Measurements from ENCODE around the gene OR56A3.

The OR56A3 gene

DNA sequence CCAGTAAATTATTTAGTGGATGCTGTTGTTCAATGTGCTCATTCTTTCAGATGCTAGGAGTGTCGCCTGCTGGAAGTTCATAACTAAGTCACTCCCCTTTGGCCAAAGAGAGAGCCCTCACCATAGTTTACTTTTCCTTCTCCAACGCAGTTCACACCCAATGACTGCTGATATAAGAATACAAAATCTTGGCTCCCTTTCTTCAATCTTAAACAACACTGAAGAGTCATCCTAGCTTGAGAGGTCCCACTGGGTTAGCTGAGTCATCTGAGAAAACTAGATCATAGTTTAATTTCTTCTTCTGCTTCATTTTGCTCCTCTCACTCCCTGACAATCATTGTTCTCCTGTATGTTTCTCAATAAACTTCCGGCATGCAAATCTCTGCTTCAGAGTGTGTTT lies 50.1 kb downstream of the OR56A3 start:
- in situ Hi-C loops (cut with MboI; ENCODE audit: low sequenced_read_pairs, unreplicated experiment), result no loop called here
- TF ChIP-seq, protein P1, sequence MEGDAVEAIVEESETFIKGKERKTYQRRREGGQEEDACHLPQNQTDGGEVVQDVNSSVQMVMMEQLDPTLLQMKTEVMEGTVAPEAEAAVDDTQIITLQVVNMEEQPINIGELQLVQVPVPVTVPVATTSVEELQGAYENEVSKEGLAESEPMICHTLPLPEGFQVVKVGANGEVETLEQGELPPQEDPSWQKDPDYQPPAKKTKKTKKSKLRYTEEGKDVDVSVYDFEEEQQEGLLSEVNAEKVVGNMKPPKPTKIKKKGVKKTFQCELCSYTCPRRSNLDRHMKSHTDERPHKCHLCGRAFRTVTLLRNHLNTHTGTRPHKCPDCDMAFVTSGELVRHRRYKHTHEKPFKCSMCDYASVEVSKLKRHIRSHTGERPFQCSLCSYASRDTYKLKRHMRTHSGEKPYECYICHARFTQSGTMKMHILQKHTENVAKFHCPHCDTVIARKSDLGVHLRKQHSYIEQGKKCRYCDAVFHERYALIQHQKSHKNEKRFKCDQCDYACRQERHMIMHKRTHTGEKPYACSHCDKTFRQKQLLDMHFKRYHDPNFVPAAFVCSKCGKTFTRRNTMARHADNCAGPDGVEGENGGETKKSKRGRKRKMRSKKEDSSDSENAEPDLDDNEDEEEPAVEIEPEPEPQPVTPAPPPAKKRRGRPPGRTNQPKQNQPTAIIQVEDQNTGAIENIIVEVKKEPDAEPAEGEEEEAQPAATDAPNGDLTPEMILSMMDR (IDR thresholded peaks at IDR 0.05; ENCODE audit: borderline replicate concordance, control extremely low read depth, extremely low read depth, insufficient read depth, missing control alignments), result no peak
- no peak for DNase-seq (ENCODE audit: low spot score)

DNA sequence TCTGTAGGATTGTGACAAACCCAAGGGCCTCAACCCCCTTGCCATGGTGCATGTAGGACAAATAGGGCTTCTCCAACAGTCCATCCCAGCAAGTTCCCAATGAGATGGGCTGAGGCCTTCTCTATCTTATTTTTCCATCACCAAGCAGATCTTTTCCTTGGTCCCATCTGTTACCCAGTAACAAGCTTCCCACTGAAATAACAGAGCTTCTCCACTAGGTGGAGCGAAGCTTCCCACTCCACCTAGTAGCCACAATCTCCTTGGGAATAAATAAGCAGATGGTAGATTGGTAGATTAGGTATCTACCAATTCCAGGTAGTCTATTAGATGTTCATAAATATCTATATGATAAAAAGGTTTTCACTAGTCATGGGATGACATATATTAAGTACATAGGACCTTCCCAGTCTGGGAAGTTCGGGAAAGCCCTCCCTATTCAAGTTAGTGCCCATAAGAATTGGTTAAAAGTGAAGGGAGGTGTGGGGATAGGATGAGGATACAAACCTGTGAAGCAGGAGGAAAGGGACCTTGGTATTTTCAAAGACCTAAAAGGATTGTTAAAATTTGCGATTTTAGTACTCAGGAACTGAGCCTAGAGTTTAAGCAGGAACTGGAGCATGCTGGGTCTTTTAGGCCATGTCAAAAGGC lies 50.7 kb downstream of the OR56A3 start:
- DNase-seq (ENCODE audit: low spot score), result peak; percentile 39
- in situ Hi-C loops (cut with MboI; ENCODE audit: low sequenced_read_pairs, unreplicated experiment), result no loop called here
- TF ChIP-seq, protein P1 (IDR thresholded peaks at IDR 0.05; ENCODE audit: borderline replicate concordance, control extremely low read depth, extremely low read depth, insufficient read depth, missing control alignments), result peak; percentile 27

DNA sequence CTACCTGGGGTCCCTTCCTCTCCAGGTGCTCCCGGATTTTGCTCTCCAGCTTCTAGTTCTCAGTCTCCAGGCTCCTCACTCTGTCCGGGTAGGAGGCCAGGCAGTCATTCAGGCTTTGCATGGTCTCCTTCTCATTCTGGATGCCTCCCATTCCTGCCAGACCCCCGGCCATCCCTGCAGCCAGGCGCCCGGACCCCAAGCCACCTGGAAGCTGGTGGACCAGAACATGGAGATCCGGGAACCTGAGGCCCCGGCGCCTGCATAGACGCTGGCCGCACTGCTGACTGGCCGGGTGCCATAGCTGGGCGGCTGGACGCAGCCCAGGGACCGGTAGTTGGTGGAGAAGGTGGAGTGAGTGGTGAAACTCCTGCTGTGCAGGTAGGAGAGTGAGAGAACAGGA lies 52.7 kb downstream of the OR56A3 start:
- in situ Hi-C loops (cut with MboI; ENCODE audit: low sequenced_read_pairs, unreplicated experiment), result no loop called here
- no peak for DNase-seq (ENCODE audit: low spot score)
- TF ChIP-seq, protein P1 (IDR thresholded peaks at IDR 0.05; ENCODE audit: borderline replicate concordance, control extremely low read depth, extremely low read depth, insufficient read depth, missing control alignments), result no peak
